ENCODE results near the gene RHAG.
"Not testable (repeated sequence)": the region's sequence is repeated elsewhere in the genome, so short reads cannot be mapped to it uniquely, and the experiment has no call there.

DNA sequence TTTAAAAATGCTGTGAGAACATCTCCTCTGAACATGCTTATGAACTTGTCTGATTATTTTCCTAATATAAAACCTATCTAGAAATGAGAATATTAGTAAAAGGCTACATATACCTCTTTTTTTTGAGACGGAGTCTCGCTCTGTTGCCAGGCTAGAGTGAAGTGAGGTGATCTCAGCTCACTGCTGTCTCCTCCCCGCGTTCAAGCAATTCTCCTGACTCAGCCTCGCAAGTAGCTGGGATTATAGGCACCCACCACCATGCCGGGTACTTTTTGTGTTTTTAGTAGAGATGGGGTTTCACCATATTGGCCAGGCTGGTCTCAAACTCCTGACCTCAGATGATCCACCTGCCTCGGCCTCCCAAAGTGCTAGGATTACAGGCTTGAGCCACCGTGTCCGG lies 28.4 kb downstream of the RHAG start:
- TF ChIP-seq, protein P1, sequence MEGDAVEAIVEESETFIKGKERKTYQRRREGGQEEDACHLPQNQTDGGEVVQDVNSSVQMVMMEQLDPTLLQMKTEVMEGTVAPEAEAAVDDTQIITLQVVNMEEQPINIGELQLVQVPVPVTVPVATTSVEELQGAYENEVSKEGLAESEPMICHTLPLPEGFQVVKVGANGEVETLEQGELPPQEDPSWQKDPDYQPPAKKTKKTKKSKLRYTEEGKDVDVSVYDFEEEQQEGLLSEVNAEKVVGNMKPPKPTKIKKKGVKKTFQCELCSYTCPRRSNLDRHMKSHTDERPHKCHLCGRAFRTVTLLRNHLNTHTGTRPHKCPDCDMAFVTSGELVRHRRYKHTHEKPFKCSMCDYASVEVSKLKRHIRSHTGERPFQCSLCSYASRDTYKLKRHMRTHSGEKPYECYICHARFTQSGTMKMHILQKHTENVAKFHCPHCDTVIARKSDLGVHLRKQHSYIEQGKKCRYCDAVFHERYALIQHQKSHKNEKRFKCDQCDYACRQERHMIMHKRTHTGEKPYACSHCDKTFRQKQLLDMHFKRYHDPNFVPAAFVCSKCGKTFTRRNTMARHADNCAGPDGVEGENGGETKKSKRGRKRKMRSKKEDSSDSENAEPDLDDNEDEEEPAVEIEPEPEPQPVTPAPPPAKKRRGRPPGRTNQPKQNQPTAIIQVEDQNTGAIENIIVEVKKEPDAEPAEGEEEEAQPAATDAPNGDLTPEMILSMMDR (IDR thresholded peaks at IDR 0.05): not testable (repeated sequence)
- not testable (repeated sequence) for TF ChIP-seq POLR2A (IDR thresholded peaks at IDR 0.05)
